Measurements from ENCODE around the gene RAB40A.

Gene RAB40A

GRCh38 chrX:103530545-103530944 is 11.3 kb upstream of the RAB40A start:
- Histone ChIP-seq H3K4me3 (ENCODE audit: insufficient read depth, low read length, poor library complexity, severe bottlenecking) (no peak overlapping the region), H3K27ac (ENCODE audit: low read depth, low read length) (no peak overlapping the region), H3F3A (ENCODE audit: insufficient read depth) (no peaks in the 10 kb centered on the region), H3K4me2 (ENCODE audit: low read depth, low read length, poor library complexity, severe bottlenecking) (no peak overlapping the region), H4K20me1 (ENCODE audit: low read depth, low read length) (no peaks in the 10 kb centered on the region), H3K27me3 (ENCODE audit: low read length) (no peaks in the 10 kb centered on the region), H3K79me2 (ENCODE audit: insufficient read depth, low read length) (no peaks in the 10 kb centered on the region), H3K9me3 (ENCODE audit: insufficient read depth, low read length) (no peaks in the 10 kb centered on the region), H2AFZ (ENCODE audit: low read depth, low read length, severe bottlenecking) (no peak overlapping the region), H3K9ac (ENCODE audit: low read length) (no peak overlapping the region), H3K9me2 (replicated peaks; ENCODE audit: insufficient read depth, low read length) (no peaks in the 10 kb centered on the region), H3K36me3 (ENCODE audit: low read length) (no peaks in the 10 kb centered on the region)
- TF ChIP-seq EZH2phosphoT487 (conservative IDR thresholded peaks at IDR 0.05; ENCODE audit: low read length) (no peak), CTCF (IDR thresholded peaks at IDR 0.05; ENCODE audit: insufficient read depth, low read length, poor library complexity, severe bottlenecking) (no peak)

- no peak overlapping the region for H2AFZ ChIP-seq (ENCODE audit: low read depth, low read length, severe bottlenecking)
Observed at GRCh38 chrX:103529550-103529949, 10.3 kb upstream of the RAB40A start.

GRCh38 chrX:103524747-103525146 is 5.5 kb upstream of the RAB40A start:
- no peak overlapping the region for H3K27ac ChIP-seq (ENCODE audit: low read depth, low read length)
- H2AFZ ChIP-seq (ENCODE audit: low read depth, low read length, severe bottlenecking): no peak overlapping the region
- H3K9me3 ChIP-seq (ENCODE audit: insufficient read depth, low read length): no peaks in the 10 kb centered on the region
- H3K36me3 ChIP-seq (ENCODE audit: low read length): no peaks in the 10 kb centered on the region
- H3K79me2 ChIP-seq (ENCODE audit: insufficient read depth, low read length): no peaks in the 10 kb centered on the region
- no peak overlapping the region for H3K9ac ChIP-seq (ENCODE audit: low read length)
- H3K27me3 ChIP-seq (ENCODE audit: low read length): no peaks in the 10 kb centered on the region
- no peaks in the 10 kb centered on the region for H3F3A ChIP-seq (ENCODE audit: insufficient read depth)
- no peaks in the 10 kb centered on the region for H4K20me1 ChIP-seq (ENCODE audit: low read depth, low read length)
- TF ChIP-seq CTCF (IDR thresholded peaks at IDR 0.05; ENCODE audit: insufficient read depth, low read length, poor library complexity, severe bottlenecking) (no peak), EZH2phosphoT487 (conservative IDR thresholded peaks at IDR 0.05; ENCODE audit: low read length) (no peak)
- H3K4me2 ChIP-seq (ENCODE audit: low read depth, low read length, poor library complexity, severe bottlenecking): no peak overlapping the region
- no peak overlapping the region for H3K4me3 ChIP-seq (ENCODE audit: insufficient read depth, low read length, poor library complexity, severe bottlenecking)
- H3K9me2 ChIP-seq (replicated peaks; ENCODE audit: insufficient read depth, low read length): no peaks in the 10 kb centered on the region

More at GRCh38 chrX:103529550-103529949, 10.3 kb upstream of the RAB40A start:
- H3K9me2 ChIP-seq (replicated peaks; ENCODE audit: insufficient read depth, low read length): no peaks in the 10 kb centered on the region
- H3K9me3 ChIP-seq (ENCODE audit: insufficient read depth, low read length): no peaks in the 10 kb centered on the region
- no peaks in the 10 kb centered on the region for H3K79me2 ChIP-seq (ENCODE audit: insufficient read depth, low read length)
- H3F3A ChIP-seq (ENCODE audit: insufficient read depth): no peaks in the 10 kb centered on the region
- H3K27ac ChIP-seq (ENCODE audit: low read depth, low read length): no peak overlapping the region
- H3K36me3 ChIP-seq (ENCODE audit: low read length): no peaks in the 10 kb centered on the region
- no peaks in the 10 kb centered on the region for H4K20me1 ChIP-seq (ENCODE audit: low read depth, low read length)
- no peaks in the 10 kb centered on the region for H3K27me3 ChIP-seq (ENCODE audit: low read length)
- no peak overlapping the region for H3K4me2 ChIP-seq (ENCODE audit: low read depth, low read length, poor library complexity, severe bottlenecking)
- TF ChIP-seq CTCF (IDR thresholded peaks at IDR 0.05; ENCODE audit: insufficient read depth, low read length, poor library complexity, severe bottlenecking) (no peak), EZH2phosphoT487 (conservative IDR thresholded peaks at IDR 0.05; ENCODE audit: low read length) (no peak)
- H3K4me3 ChIP-seq (ENCODE audit: insufficient read depth, low read length, poor library complexity, severe bottlenecking): no peak overlapping the region
- H3K9ac ChIP-seq (ENCODE audit: low read length): no peak overlapping the region
